ENCODE results near the gene SPECC1. TPM values are rescaled to one million over a fixed set of nuclear protein-coding genes. Genes with fewer than 3 reads are reported as not detected.

SPECC1 gene
- polyA plus RNA-seq, 3 donors: 36.0 to 58.4 (median 50.5) TPM

GRCh38 chr17:20294120-20294519, 285.0 kb downstream of the SPECC1 start:
- no peak overlapping the region for H3K4me3 Mint-ChIP-seq
- peaks cover 5% of the 10 kb centered on the region for H3K4me1 Mint-ChIP-seq
- Histone ChIP-seq H3K4me1 (ENCODE audit: control insufficient read depth in 1 of 2, insufficient read depth in 2 of 2, low read length in 2 of 2) (no peaks in the 10 kb centered on the region), H3K9ac (ENCODE audit: insufficient read depth, low read length, poor library complexity, severe bottlenecking) (no peak overlapping the region), H3K4me3 (replicated peaks in 1 of 3; ENCODE audit: low read depth in 2 of 3, low read length in 3 of 3) (no peak overlapping the region), H3K4me2 (replicated peaks; ENCODE audit: extremely low read depth, low read length, poor library complexity, severe bottlenecking) (no peak overlapping the region), H3K9me3 (replicated peaks in 1 of 2; ENCODE audit: control insufficient read depth in 1 of 2, insufficient read depth in 1 of 2, low read length in 2 of 2) (no peaks in the 10 kb centered on the region), H4K20me1 (ENCODE audit: insufficient read depth, low read length) (no peaks in the 10 kb centered on the region), H3K27ac (ENCODE audit: low read depth in 1 of 2, low read length in 2 of 2) (no peak overlapping the region), H3K36me3 (replicated peaks in 1 of 2; ENCODE audit: control insufficient read depth in 1 of 2, insufficient read depth in 2 of 2, low read length in 2 of 2) (peaks cover 35 to 66% of the 10 kb centered on the region in 2 donors), H2AFZ (ENCODE audit: insufficient read depth, low read depth, low read length, poor library complexity, severe bottlenecking) (no peak overlapping the region), H3K27me3 (ENCODE audit: control insufficient read depth in 2 of 2, insufficient read depth in 2 of 2, low read length in 2 of 2) (no peaks in the 10 kb centered on the region), H3K79me2 (ENCODE audit: insufficient read depth, low read length) (peaks cover 7% of the 10 kb centered on the region)
- TF ChIP-seq, protein P1, sequence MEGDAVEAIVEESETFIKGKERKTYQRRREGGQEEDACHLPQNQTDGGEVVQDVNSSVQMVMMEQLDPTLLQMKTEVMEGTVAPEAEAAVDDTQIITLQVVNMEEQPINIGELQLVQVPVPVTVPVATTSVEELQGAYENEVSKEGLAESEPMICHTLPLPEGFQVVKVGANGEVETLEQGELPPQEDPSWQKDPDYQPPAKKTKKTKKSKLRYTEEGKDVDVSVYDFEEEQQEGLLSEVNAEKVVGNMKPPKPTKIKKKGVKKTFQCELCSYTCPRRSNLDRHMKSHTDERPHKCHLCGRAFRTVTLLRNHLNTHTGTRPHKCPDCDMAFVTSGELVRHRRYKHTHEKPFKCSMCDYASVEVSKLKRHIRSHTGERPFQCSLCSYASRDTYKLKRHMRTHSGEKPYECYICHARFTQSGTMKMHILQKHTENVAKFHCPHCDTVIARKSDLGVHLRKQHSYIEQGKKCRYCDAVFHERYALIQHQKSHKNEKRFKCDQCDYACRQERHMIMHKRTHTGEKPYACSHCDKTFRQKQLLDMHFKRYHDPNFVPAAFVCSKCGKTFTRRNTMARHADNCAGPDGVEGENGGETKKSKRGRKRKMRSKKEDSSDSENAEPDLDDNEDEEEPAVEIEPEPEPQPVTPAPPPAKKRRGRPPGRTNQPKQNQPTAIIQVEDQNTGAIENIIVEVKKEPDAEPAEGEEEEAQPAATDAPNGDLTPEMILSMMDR (IDR thresholded peaks at IDR 0.05): no peak
- no peak for DNase-seq
- peaks cover 0 to 6% (median 0%) of the 10 kb centered on the region in 7 donors for H3K9me3 Mint-ChIP-seq
- H3K36me3 Mint-ChIP-seq: peaks cover 56 to 70% of the 10 kb centered on the region in 2 donors
- H3K27me3 Mint-ChIP-seq (ENCODE audit: low read depth in 3 of 3): no peaks in the 10 kb centered on the region
- intact Hi-C loops (cut with micrococcal nuclease): no loop called here
- 91% methylated on average over 3 of the region's 6 CpGs for WGBS (ENCODE audit: insufficient coverage)
- H3K27ac Mint-ChIP-seq: peak overlapping the region in 1 of 7 donors; percentile 24

DNA sequence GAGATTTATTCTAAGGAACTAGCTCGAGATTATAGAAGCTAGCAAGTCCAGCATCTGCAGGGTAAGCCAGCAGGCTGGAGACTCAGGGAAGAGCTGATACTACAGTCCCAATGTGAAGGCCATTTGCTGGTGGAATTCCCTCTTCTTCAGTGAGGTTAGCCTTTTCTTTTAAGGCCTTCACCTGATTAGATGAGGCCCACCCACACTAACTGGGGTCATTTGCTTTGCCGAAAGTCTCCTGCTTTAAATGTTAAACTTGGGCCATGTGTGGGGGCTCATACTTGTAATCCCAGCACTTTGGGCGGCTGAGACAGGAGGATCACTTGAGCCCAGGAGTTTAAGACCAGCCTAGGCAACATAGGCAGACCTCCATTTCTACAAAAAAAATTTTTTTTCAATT, 289.9 kb downstream of the SPECC1 start:
- Mint-ChIP-seq H3K36me3 (peaks cover 62 to 74% of the 10 kb centered on the region in 2 donors), H3K4me1 (peaks cover 5% of the 10 kb centered on the region), H3K9me3 (peaks cover 0 to 3% (median 2%) of the 10 kb centered on the region in 7 donors), H3K27me3 (ENCODE audit: low read depth in 3 of 3) (peaks cover 0 to 1% (median 0%) of the 10 kb centered on the region in 3 donors), H3K4me3 (no peak overlapping the region), H3K27ac (peak overlapping the region in 1 of 7 donors; percentile 26)
- no peaks in the 10 kb centered on the region for H3K9me3 ChIP-seq (replicated peaks in 1 of 2; ENCODE audit: control insufficient read depth in 1 of 2, insufficient read depth in 1 of 2, low read length in 2 of 2)
- H3K4me3 ChIP-seq (replicated peaks in 1 of 3; ENCODE audit: low read depth in 2 of 3, low read length in 3 of 3): no peak overlapping the region
- H3K27ac ChIP-seq (ENCODE audit: low read depth in 1 of 2, low read length in 2 of 2): no peak overlapping the region
- H3K9ac ChIP-seq (ENCODE audit: insufficient read depth, low read length, poor library complexity, severe bottlenecking): no peak overlapping the region
- no peaks in the 10 kb centered on the region for H4K20me1 ChIP-seq (ENCODE audit: insufficient read depth, low read length)
- no peaks in the 10 kb centered on the region for H3K27me3 ChIP-seq (ENCODE audit: control insufficient read depth in 2 of 2, insufficient read depth in 2 of 2, low read length in 2 of 2)
- H2AFZ ChIP-seq (ENCODE audit: insufficient read depth, low read depth, low read length, poor library complexity, severe bottlenecking): no peak overlapping the region
- DNase-seq: no peak
- no peak overlapping the region for H3K4me2 ChIP-seq (replicated peaks; ENCODE audit: extremely low read depth, low read length, poor library complexity, severe bottlenecking)
- peaks cover 39 to 75% of the 10 kb centered on the region in 2 donors for H3K36me3 ChIP-seq (replicated peaks in 1 of 2; ENCODE audit: control insufficient read depth in 1 of 2, insufficient read depth in 2 of 2, low read length in 2 of 2)
- TF ChIP-seq, protein P1 (IDR thresholded peaks at IDR 0.05): no peak
- 100% methylated on average over 1 of the region's 3 CpGs for WGBS (ENCODE audit: insufficient coverage)
- H3K4me1 ChIP-seq (ENCODE audit: control insufficient read depth in 1 of 2, insufficient read depth in 2 of 2, low read length in 2 of 2): no peaks in the 10 kb centered on the region
- H3K79me2 ChIP-seq (ENCODE audit: insufficient read depth, low read length): peaks cover 5% of the 10 kb centered on the region
- intact Hi-C loops (cut with micrococcal nuclease): no loop called here
